Gastroesophageal sphincter (tissue), 3 donors: ENCODE measurements around the gene PFDN1.

ENCODE experiments used
- EP300 ChIP-seq: sonication (generic); formaldehyde crosslinking; IDR thresholded peaks from one replicate; pipeline ENCODE4 v1.6.1; 2017; ENCODE audit warnings: antibody characterized with exemption, mild to moderate bottlenecking
- POLR2A ChIP-seq, 2 donors: fragments of 450-650 bp; IDR thresholded peaks; one replicate each; pipeline ENCODE4 v1.6.1; 2017; ENCODE audit warnings: antibody characterized with exemption in 2 of 2, mild to moderate bottlenecking in 2 of 2, moderate library complexity in 1 of 2
- POLR2AphosphoS5 ChIP-seq: sonication (generic); formaldehyde crosslinking; IDR thresholded peaks from one replicate; pipeline ENCODE4 v1.6.1; 2017; ENCODE audit warnings: antibody characterized with exemption
- TF ChIP-seq, protein P1 (sequence below), 4 experiments: fragments of 200-600 bp in 2 of 4; fragments of 450-650 bp in 2 of 4; sonication (generic) in 1 of 4; IDR thresholded peaks; one replicate each; pipeline ENCODE4 v1.5.1; 2017 to 2019; ENCODE audit warnings: antibody characterized with exemption in 4 of 4, mild to moderate bottlenecking in 2 of 4, moderate library complexity in 2 of 4

DNA sequence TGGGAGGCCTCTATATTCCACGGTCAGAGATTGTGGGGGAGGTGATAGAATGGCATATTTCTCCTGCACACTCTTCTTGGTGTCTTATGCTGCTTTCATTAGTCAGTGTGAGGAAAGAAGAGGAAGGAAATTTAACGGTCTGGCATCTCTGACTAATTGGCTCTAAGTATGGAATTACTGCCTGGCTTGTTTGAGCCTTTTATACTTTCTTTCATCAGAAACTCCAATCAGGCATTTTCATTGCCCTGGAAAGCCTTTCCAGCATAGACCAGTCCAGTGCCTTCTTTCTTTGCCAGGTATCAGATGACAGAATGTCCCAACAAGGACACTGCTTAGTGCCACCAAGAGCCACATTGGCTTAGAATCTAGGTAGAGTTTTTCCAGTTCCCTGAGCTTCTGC is 97.7 kb downstream of the PFDN1 start:
- TF ChIP-seq POLR2AphosphoS5 = no peak
- TF ChIP-seq, protein P1, sequence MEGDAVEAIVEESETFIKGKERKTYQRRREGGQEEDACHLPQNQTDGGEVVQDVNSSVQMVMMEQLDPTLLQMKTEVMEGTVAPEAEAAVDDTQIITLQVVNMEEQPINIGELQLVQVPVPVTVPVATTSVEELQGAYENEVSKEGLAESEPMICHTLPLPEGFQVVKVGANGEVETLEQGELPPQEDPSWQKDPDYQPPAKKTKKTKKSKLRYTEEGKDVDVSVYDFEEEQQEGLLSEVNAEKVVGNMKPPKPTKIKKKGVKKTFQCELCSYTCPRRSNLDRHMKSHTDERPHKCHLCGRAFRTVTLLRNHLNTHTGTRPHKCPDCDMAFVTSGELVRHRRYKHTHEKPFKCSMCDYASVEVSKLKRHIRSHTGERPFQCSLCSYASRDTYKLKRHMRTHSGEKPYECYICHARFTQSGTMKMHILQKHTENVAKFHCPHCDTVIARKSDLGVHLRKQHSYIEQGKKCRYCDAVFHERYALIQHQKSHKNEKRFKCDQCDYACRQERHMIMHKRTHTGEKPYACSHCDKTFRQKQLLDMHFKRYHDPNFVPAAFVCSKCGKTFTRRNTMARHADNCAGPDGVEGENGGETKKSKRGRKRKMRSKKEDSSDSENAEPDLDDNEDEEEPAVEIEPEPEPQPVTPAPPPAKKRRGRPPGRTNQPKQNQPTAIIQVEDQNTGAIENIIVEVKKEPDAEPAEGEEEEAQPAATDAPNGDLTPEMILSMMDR (IDR thresholded peaks at IDR 0.05) = no peak
- TF ChIP-seq POLR2A (IDR thresholded peaks at IDR 0.05) = no peak
- no peak for TF ChIP-seq EP300
